Stimulated activated naive CD4-positive, alpha-beta T cell (primary cell): ENCODE results near the gene ZPR1.
"Not testable (repeated sequence)": the region's sequence is repeated elsewhere in the genome, so short reads cannot be mapped to it uniquely, and the experiment has no call there.

ENCODE experiments used
- DNase-seq, 6 experiments: peaks; one replicate each; lab custom pipeline; 2025; lab: John Stamatoyannopoulos, UW

Gene ZPR1

DNA sequence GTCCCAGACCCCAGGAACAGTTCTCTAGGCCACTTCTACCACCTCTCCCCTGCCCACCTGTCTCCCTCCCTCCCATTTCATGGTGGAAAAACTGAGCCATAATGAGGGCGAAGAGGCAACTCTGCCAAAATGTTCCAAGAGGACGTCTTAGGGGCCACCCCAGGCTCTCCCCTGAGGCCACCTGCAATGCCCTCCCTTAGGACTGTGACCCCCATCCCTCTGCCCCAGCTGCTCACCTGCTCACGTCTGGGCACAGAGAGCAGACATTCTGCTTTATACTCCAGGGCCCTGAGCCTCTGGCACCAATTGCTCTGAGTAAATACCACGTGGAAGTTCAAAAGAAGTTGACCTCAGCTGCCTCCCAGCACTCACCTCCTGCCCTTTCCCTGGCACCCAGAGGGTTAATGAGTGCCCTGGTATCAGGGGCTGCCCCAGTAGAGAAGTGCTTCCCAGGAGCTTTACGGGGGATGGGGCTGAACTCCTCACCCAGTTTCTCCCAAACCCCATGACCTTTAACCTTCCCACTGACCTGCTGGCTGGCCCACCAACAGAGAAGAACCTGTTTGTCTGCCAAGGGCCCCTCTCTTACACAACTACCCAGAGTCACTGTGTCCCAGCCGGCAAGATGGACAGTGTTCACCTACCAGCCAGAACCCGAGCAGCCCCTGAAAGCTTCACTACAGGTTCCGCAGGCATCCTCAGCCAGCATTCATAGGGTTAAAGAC lies 4.5 kb upstream of the ZPR1 start:
- DNase-seq: no peak

- DNase-seq: no peak
Observed at GRCh38 chr11:116791813-116792143, 4.0 kb upstream of the ZPR1 start, which contains the start of gene APOA5. APOA5 (minus strand) TSS chr11:116791879; CDS start chr11:116791860, 19 bp downstream.

DNA sequence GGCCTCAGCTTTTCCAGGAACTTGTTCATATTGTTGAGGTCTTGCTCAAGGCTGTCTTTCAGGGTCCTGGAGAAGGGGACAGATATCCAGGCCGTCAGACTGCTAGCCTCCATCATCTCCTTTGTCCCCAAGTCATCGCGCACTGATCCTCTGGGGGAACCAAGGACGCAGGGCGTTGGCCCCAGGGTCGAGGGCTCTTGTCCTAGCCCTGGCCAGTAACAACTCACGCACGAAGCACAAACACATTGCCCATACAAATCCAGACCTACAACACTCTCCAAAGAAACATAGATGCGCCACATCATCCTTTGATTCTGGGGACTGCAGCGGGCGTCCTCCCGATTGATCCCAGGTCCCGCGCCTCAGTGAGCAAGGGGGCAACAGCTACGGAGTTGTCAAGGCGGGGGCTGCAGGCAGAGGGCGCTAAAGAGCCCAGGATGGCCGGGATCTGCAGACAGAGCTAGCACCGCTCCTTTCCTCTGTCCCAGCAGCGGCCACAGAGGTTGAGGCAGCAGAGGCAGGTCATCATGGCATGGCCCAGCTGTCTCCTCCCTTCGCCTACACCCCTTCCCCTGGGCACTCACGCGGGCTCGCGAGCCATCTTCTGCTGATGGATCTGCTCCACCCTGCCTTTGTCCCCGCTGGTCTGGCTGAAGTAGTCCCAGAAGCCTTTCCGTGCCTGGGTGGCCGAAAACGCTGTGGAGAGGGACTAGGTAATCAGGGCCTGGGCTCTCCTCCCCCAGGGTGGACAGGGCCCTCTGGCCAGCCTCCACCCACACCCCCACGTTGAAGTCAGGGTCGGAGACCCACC lies 3.4 kb upstream of the ZPR1 start:
- peak; percentile 27 to 78 (median 66) for DNase-seq

DNA sequence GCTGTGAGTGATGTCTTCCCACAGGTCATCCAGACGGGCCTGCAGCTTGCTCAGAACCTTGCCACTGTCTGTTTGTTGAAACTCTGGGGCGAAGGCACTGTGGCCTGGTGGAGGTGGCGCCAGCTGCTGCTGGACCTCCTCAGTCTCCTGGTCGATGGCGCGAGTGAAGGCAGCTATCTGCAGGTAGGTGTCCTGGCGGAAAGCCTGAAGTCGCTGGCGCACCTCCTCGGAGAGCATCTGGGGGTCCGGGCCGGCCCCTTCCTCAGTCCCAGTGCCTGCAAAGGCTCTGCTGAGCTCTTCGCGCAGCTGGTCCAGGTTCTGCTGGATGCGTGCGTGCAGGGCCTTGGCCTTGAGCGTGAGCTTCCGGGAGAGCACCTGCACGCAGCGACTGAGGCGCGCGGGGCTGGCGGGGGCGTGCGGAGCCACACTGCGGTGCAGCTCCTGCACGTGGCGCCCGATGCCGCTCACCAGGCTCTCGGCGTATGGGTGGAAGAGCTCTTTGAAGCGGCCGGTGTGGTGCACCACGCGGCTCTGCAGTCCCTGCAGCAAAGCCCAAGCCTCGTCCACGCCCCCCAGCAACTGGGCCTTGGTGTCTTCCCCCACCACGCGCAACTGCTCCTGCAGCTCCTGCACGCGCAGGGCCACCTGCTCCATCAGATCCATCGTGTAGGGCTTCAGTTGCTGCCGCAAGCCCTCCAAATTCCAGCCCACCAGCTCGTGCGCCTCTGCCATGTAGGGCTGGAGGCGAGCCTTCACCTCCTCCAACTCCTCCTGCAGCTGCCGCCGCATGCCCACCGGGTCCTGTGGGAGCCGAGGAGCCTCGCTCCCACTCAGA lies 2.6 kb upstream of the ZPR1 start:
- no peak for DNase-seq

DNA sequence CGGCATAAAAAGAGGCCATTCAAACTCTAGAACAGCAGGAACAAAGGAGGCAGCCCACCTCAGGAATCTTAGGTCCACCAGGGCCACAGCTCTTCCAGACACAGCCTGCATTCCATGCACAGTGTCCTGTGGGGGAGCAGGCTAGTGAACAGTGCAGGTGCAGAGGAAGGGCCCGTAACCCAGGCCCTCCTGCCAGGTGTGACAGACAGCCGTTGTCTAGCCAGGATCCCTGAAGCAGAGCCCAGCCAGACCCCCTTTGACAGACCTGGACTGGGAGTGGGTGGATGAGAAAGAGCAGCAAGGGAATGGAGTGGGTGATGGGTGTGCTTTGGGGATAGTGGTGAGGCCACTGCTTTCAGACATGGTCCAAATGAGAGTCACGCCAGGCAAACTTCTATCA lies 1.2 kb upstream of the ZPR1 start:
- no peak for DNase-seq

GRCh38 chr11:116788534-116788933 lies 711 bp upstream of the ZPR1 start:
- no peak for DNase-seq

GRCh38 chr11:116787436-116787785 lies 412 bp downstream of the ZPR1 start:
- DNase-seq: no peak

GRCh38 chr11:116786966-116787365 lies 857 bp downstream of the ZPR1 start:
- no peak for DNase-seq

DNA sequence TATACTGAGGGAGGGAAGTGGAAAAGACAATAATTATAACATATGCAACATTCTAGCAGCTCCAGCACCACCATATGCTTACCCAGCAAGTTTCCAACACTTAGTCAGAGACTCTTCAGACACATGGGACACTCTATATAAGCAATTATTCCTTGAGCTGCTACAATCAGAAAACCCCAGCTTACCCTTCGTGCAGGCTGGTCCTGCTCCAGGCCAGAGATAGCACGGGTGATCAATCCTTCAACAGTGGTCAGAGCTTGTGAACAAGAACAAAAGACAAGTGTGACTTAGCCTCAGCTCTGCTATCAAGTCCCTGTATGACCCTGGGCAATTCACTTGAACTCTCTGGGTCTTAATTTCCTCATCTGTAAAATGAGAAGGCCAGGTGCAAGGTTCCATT lies 1.5 kb downstream of the ZPR1 start:
- no peak for DNase-seq

DNA sequence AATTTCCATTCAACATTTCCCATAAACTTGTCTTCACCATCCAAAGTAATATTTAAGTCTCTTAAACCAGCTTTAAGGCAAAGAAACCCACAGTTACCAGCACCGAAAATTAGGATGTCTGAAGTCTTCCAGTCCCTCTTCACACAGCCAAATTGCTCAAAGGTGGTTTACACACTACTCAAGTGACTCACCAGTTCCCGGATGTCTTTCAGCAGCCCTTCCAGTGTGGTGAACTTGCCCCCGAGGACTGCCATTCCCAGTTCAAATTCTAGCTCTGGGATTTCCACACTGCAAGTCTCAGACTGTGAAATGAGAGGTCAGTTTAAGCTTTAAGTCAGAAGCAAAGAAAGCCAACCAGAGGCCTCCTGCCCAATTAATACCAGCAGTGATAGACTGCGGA lies 5.1 kb downstream of the ZPR1 start:
- no peak for DNase-seq

DNA sequence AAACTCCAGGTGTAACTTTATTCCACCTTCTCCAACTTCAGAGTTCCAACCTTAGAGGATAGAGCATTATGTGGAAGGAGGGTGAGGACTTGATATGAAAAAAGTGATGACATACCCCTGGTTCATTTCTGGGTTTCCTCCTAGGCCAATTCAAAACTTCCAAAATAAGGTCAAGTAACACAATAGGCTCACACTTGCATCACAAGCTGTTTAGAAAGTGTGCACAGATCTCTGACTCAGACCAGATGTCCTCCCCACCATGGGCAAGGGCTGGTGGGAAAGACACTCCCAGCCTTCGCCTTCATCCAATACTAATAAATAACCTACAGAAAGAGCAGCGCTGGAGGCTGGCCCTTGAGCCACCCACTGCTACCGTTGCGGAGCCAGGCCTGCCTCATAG lies 9.3 kb downstream of the ZPR1 start:
- no peak for DNase-seq

GRCh38 chr11:116777056-116777455 lies 10.8 kb downstream of the ZPR1 start:
- no peak for DNase-seq

DNA sequence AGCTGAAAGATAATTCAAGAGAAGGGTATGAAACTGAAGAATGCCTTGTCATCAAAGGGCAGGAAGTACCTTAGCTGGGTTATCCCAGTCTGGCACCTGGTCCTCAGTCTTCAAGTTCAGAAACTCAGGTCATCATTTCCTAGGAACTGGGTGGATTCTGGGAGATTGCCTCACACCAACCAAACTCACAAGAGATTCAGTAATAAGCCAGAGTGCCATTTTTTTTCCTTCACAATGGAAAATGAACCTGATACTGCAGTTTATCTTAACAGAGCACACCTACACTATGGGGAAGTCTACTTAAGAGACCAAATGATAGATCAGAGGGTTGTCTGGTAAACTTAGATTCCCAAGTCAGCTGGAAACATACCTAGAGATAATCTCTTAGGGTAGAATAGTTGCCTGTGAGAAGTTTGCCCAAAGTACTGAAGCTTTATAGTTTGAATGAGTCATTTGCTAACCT lies 11.3 kb downstream of the ZPR1 start:
- DNase-seq: no peak

GRCh38 chr11:116775975-116776374 lies 11.8 kb downstream of the ZPR1 start:
- DNase-seq: no peak

GRCh38 chr11:116774661-116775060 lies 13.2 kb downstream of the ZPR1 start:
- DNase-seq: no peak

- no peak for DNase-seq
Observed at GRCh38 chr11:116773203-116774097, 14.4 kb downstream of the ZPR1 start.

GRCh38 chr11:116772443-116773202 lies 15.2 kb downstream of the ZPR1 start, which contains the start of gene BUD13:
BUD13 (minus strand) TSS chr11:116772987; CDS start chr11:116772964, 23 bp downstream.
- DNase-seq: peak; percentile 84 to 96 (median 88)

DNA sequence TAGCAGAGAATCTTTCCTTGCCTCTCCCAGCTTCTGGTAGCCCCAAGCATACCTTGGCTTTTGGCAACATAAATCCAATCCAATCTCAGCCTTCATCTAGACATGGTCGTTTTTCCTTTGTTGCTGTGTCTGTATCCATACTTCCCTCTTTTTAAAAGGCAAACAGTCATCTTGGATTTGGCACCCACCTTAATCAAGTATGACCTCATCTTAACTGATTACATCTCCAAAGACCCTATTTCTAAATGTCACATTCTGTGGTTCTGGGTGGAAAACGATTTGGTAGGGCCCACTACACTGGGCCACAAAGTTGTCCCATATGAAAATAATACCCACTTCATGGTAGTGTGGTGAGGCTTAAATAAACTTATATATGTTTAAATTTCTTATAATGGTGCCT lies 15.9 kb downstream of the ZPR1 start:
- no peak for DNase-seq

- DNase-seq: no peak
Observed at GRCh38 chr11:116762132-116762531, 25.7 kb downstream of the ZPR1 start.

GRCh38 chr11:116756044-116756443 lies 31.8 kb downstream of the ZPR1 start:
- not testable (repeated sequence) for DNase-seq
